Activated CD4-positive, alpha-beta T cell treated with anti-CD3 and anti-CD28 coated beads, Interleukin-2, amount 50 U/mL, for 48 hours (primary cell): Measurements from ENCODE around the gene NECTIN2.
A peak's percentile ranks its signal among the peaks of the same experiment; 100 is the strongest.
"Not testable (repeated sequence)": the region's sequence is repeated elsewhere in the genome, so short reads cannot be mapped to it uniquely, and the experiment has no call there.

Source experiments
- DNase-seq, 2 experiments: peaks; one replicate each; pipeline ENCODE4 v3.0.0-alpha.2; 2020

Gene NECTIN2

DNA sequence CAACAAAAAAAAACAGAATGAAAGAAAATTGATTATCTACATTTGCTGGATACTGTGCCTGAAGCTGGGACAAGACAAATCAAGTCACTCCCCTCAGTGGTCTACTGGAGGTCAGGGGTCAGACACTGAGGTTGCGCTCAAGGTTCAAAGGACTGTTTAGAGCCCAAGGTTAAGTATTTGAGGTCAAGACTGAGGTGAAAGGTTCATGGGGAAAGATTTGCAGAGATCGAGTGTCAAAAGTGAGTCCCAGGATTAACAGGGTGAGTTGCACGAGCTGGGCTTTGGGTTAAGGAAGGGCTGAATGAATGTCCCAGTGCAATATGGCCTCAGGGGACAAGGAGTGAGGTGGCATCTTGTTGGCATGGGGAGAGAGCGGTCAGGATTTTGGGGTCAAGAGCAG lies 41.6 kb downstream of the NECTIN2 start:
- no peak for DNase-seq

DNA sequence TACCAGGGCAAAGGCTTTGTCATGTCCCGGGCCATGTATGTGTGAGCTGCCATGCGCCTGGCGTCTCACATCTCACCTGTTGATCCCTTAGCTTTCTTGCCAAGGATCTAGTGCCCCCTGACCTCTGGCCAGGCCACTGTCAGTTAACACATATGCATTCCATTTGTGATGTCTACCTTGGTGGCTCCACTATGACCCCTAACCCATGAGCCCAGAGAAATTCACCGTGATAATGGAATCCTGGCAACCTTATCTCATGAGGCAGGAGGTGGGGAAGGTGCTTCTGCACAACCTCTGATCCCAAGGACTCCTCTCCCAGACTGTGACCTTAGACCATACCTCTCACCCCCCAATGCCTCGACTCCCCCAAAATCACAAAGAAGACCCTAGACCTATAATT lies 42.2 kb downstream of the NECTIN2 start:
- not testable (repeated sequence) for DNase-seq

DNA sequence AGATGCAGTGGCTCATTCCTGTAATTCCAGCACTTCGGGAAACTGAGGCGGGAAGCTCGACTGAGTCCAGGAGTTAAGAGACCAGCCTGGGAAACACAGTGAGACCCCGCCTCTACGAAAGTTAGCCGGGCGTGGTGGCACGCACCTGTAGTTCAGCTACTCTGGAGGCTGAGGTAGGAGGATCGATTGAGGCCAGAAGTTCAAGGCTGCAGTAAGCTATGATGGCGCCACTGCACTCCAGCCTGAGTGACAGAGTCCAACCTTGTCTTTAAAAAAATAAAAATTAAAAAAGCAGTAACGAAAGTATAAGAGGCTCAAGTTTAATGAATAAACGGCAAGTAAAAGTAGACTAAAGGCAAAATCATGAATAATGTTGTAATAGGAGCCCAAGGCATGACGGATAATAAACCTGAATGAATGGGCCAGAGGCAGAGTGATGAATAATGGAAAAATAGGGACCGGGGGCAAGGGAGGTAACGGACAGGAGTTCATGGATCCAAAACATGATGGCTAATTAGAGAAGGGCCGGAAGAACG lies 43.8 kb downstream of the NECTIN2 start:
- DNase-seq = no peak

DNA sequence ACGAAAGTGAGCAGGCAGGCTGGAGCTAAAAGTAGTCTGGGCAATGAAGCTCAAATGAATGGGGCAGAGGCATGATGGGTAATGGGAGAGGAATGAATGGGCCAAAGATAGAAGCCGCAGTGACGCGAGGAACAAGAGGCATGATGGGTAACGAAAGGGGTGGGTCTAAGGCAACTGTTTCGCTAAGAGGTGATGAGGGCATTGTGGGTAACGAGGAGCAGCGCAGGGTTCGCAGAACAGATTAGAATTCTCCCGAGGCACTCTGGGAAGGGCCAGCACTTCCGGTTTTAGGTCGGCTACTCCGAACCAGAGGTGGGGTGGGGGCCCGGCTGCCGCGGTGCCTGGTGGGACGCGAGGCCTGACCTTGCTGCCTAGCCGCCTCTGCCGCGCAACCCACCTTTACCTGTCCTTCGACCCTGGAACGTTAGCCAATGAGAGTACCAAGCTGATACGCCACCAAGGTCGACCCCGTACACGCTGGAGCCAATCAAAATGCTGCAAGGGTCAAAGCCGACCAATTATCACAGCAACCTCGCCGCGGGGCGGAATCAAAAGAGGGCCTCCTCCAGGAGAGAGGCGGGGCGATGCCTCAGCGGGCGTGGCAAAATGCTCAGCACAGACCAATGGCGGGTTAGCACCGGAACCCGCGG lies 44.4 kb downstream of the NECTIN2 start:
- peak; percentile 100 for DNase-seq

GRCh38 chr19:44891016-44891882 lies 45.2 kb downstream of the NECTIN2 start, which contains the start of gene TOMM40:
TSS of gene TOMM40 (plus strand) at chr19:44891254. CDS start at chr19:44891416, 162 bp downstream.
- DNase-seq = peak; percentile 33

DNA sequence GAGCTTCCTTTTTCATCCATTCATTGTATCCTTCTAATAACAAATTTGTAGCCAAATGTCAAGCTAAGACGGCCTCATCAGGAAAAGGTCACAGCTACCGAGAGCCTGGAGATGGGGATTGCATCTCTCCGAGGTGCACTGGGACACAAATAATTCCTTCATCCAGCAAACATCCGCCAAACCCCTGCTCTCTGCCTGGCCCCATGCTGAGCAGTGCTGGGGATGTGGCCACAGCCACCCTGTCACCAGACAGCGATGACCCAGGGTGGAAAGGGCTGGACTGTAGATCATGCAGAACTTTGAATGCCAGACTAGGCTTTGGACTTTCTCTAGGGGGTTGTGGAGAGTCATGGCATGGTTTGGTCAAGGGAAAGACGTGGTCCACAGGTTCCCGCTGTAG lies 46.8 kb downstream of the NECTIN2 start:
- DNase-seq = no peak

- no peak for DNase-seq
Measured at GRCh38 chr19:44893332-44894051, 47.4 kb downstream of the NECTIN2 start.

- DNase-seq = no peak
Measured at GRCh38 chr19:44894052-44894400, 47.9 kb downstream of the NECTIN2 start.

- DNase-seq = no peak
Measured at GRCh38 chr19:44894946-44895345, 48.8 kb downstream of the NECTIN2 start.

- no peak for DNase-seq
Measured at GRCh38 chr19:44897835-44898234, 51.7 kb downstream of the NECTIN2 start.

DNA sequence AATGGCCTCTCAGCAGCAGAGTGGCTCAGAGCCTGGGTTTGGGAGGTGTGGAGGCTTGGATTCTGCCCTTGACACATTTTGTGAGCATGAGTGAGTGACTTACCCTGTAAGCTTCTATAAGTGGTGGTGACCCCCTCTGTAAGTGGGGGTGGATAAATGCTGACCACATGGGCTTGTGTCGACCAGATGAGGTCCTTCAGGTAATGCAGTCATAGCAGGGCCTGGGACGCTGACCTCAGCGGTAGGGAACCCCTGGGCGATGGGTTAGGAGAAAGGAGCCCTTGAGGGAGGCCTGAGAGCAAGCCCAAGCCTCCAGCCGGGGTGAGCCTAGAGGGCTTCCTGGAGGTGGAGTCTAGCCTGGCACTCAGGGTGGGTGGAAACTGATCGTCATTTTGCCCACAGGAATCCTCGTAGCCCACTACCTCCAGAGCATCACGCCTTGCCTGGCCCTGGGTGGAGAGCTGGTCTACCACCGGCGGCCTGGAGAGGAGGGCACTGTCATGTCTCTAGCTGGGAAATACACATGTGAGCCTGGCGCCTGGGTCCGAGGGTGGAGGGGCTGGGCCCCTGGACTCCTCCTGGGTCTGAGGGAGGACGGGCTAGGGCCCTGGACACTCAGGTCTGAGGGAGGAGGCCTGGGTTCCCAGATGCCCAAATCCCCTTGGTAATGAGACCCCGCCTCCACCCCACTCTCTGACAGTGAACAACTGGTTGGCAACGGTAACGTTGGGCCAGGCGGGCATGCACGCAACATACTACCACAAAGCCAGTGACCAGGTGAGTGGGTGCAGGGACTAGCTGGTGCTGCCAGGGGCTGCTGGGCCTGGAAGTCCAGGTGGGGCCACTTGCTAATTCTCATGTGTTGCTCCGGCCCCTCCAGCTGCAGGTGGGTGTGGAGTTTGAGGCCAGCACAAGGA lies 54.5 kb downstream of the NECTIN2 start:
- no peak for DNase-seq

- DNase-seq = no peak
Measured at GRCh38 chr19:44903216-44903601, 57.1 kb downstream of the NECTIN2 start.

- peak; percentile 78 to 82 for DNase-seq
Measured at GRCh38 chr19:44903602-44904425, 57.7 kb downstream of the NECTIN2 start.

DNA sequence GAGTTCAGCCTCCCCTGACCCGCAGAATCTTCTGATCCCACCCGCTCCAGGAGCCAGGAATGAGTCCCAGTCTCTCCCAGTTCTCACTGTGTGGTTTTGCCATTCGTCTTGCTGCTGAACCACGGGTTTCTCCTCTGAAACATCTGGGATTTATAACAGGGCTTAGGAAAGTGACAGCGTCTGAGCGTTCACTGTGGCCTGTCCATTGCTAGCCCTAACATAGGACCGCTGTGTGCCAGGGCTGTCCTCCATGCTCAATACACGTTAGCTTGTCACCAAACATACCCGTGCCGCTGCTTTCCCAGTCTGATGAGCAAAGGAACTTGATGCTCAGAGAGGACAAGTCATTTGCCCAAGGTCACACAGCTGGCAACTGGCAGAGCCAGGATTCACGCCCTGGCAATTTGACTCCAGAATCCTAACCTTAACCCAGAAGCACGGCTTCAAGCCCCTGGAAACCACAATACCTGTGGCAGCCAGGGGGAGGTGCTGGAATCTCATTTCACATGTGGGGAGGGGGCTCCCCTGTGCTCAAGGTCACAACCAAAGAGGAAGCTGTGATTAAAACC lies 58.4 kb downstream of the NECTIN2 start:
- DNase-seq = peak in 1 of 2 experiments; percentile 19

- DNase-seq = no peak
Measured at GRCh38 chr19:44905437-44906160, 59.5 kb downstream of the NECTIN2 start, which contains the start of gene APOE. TSS of gene APOE (plus strand) at chr19:44905796. CDS start at chr19:44906625, 829 bp downstream.

GRCh38 chr19:44907613-44908012 lies 61.5 kb downstream of the NECTIN2 start:
- DNase-seq = no peak

- DNase-seq = no peak
Measured at GRCh38 chr19:44908074-44908835, 62.2 kb downstream of the NECTIN2 start.

DNA sequence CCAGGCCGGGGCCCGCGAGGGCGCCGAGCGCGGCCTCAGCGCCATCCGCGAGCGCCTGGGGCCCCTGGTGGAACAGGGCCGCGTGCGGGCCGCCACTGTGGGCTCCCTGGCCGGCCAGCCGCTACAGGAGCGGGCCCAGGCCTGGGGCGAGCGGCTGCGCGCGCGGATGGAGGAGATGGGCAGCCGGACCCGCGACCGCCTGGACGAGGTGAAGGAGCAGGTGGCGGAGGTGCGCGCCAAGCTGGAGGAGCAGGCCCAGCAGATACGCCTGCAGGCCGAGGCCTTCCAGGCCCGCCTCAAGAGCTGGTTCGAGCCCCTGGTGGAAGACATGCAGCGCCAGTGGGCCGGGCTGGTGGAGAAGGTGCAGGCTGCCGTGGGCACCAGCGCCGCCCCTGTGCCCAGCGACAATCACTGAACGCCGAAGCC lies 62.8 kb downstream of the NECTIN2 start:
- DNase-seq = no peak

- no peak for DNase-seq
Measured at GRCh38 chr19:44909775-44910174, 63.7 kb downstream of the NECTIN2 start.
